ENCODE data around the gene SLC14A1.

DNA sequence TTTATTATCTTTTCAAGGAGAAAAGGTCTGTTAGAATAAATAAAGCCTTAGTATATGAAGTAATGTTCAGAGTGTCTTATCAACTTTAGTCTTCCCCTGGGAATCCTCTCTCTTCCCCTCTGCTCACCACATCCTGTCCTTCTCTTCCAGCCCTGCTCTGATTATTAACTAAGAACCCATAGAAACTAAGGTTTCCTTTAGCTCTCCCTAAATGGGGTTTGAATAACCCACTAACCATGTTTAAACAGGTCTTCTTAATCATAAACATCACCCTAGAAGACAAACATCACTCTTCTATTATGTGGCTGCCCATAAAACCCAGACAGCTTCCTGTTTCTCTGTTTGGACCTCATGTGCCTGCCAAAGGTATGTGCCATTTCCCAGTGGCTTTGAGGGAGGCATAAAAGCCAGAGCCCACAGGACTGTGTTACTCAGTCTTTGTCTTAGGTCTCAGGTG is 50.1 kb downstream of the SLC14A1 start:
- TF ChIP-seq, protein P1, sequence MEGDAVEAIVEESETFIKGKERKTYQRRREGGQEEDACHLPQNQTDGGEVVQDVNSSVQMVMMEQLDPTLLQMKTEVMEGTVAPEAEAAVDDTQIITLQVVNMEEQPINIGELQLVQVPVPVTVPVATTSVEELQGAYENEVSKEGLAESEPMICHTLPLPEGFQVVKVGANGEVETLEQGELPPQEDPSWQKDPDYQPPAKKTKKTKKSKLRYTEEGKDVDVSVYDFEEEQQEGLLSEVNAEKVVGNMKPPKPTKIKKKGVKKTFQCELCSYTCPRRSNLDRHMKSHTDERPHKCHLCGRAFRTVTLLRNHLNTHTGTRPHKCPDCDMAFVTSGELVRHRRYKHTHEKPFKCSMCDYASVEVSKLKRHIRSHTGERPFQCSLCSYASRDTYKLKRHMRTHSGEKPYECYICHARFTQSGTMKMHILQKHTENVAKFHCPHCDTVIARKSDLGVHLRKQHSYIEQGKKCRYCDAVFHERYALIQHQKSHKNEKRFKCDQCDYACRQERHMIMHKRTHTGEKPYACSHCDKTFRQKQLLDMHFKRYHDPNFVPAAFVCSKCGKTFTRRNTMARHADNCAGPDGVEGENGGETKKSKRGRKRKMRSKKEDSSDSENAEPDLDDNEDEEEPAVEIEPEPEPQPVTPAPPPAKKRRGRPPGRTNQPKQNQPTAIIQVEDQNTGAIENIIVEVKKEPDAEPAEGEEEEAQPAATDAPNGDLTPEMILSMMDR (IDR thresholded peaks at IDR 0.05) = no peak
- no peak for TF ChIP-seq POLR2A (IDR thresholded peaks at IDR 0.05)
